HG03095 (cell line): ENCODE results near the gene MTA3.

Source experiments
- ATAC-seq: cut with Tn5 transposase; IDR thresholded peaks from one replicate; pipeline ENCODE4 v1.9.1; 2021; ENCODE audit warnings: moderate library complexity; ENCODE audit not compliant: unreplicated experiment

Gene MTA3

DNA sequence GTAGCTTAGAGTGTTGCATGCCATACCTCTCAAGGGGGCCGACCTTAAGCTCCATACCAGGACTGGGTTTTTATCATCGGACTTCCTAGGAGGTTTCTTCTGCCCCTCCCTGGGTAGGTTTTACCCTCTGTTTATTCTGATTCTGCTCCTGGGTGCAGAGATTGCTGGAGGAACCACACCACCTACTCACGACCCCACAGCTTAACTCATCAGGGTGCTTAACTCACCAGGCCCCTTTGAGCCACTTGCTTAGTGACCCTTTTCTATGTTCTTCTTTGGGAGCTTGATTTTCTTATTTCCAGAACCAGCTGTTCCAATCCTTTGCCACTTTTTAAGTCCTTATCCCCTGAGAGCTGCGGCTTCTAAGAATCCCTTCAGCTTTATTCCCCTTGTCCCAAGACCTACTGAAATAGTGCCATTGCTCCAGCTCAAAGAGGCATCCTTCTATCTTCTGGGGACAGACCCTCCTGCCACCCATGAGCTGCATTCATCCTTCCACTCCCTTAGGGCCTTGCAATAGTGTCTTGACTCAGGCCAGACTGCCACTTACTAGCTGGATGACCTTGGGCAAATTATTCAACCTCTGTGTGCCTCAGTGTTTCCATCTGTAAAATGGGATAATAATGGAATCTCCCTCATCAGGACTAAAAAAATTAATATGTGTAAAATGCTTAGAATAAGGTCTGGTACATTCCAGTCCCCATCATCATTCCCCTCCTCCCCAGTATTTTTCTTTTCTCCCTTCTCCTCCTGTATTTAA is 189.7 kb downstream of the MTA3 start:
- ATAC-seq: no peak

DNA sequence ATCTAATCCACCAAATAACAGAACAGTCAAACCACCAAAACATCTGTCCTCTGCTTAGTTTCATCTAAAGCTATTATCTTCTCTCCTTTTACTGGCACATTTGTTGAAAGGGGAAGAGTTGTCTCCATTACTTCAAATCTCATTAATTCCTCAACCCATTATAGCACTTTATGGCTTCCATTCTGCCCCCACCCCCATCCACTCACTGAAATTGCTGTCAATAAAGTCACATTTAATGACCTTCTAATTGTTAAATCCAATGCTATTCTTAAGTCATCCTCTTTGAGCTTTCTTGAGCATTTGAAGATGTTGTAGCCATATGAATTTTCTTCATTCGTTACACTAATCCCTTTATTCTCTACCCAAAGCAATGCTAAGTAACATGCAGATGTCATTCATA is 190.3 kb downstream of the MTA3 start:
- ATAC-seq: no peak

DNA sequence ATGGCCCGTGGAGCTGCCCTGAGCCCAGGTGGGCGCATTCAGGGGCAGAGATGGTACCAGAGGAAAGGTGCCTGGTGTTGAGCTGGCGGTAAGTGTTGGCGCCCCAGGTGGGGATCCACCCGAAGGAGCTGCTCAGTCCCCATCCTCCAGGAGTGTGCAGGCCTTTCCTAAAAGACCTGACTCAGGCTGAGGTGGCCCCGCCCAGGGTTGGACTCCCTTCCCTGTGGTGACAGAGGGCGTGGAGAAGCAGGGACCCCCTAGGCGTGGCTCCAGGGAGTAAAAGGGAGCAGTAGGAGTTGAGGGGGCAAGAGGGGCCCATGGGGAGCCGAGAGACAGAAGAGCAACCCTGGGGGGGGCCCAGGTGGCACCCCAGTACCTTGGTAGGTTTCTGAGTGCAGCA is 193.1 kb downstream of the MTA3 start:
- ATAC-seq: no peak

DNA sequence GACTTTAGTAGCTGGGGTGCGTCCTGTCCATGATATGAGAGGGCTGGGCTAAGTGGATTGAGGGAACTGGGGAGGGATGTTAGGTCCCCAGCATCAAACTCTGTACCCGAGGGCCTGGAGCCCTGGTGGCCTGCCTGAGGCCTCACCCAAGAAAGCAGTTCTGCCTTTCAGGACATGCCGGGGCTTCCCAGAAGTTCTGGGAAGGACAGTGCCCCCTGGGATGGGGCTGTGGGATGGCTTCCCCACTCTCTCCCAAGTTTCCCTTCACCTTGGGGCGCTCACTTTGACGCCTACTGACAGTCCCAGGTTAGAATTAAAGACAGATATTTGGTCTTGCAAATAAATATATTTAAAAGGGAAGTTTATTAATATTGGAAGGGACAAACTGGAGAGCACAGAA is 193.7 kb downstream of the MTA3 start:
- no peak for ATAC-seq

DNA sequence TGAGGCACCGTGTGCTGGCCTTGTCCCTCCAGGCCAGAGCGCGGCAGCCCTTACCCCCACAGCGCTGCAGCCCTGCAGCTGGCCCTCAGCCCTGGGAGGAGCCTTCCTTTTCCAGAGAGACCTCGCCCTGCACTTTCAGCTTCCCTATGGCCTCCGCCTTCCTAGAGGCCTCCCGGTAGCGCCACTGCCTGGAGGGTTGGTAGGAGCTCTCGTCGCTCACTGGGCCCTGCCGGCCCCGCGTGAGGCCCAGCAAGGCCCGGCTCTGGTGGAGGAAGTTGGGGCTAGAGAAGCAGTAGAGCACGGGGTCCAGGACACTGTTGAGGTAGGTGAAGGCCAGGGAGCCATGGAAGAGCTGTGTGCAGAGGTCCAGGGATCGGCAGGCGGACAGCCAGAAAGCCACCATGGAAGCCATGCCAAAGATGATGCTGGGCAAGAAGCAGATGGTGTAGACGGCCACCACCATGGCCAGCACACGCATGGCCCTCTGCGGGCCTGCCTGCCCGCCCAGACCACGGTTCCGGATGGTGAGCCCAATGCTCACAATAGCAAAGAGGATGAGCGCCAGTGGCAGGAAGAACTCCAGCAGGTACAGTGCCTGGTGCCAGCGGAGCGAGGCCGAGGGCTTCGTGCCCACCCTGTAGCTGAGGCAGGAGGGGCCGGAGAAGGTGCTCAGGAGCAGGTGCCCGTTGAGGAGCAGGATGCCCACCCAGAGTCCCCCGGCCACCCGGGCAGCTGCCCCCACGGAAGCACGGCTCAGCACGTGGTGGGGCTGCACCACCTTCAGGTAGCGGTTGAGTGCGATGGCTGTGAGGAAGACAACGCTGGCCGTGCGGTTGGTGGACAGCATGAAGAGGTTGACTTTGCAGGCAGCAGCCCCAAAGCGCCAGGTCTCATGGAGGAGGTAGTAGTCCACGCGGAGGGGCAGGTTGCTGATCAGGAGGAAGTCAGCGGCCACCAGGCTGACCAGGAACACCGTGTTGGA is 194.7 kb downstream of the MTA3 start:
- no peak for ATAC-seq

DNA sequence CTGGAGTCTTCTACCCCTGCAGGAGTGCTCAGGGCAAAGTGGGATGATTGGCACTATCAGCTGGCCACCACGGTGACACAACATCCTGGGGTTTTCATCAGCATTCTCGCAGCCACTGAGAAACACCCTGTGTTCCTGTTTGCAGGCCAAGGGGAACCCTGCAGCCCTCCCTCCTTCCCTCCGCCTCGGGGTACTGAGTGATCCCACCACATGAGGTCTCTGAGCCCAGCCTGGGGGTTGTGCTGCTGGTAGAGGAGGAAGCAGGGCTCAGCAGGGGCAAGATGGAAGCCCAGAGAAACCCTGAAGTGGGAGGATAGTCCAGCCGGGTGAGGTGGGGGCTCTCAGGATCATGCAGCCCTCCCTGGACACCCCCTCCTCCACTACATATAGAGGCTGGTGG is 195.7 kb downstream of the MTA3 start, which contains the start of gene OXER1:
Gene OXER1, minus strand, starts transcription at position 40 of the 400 bp plus-strand sequence. CDS start 73 bp downstream, outside the sequence.
- ATAC-seq: no peak

DNA sequence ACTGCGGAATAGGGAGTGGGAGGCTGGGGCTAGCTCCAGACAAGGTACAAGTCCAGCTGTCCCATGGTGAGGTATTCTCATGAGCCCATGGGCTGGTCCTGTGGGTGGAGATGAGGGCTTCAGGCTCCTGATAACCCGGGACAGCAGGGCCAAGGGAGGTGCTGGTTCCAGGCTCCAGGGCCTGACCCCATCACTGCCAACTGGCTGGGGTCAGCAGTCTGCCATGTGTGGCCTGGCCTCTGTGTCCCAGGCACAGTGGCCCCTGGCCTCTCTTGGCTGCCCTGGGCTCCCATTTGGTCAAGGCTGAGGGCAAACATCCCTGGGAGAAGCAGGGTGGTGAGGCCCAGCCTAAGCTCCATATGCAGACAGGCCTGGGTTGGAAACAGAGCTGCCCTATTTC is 196.5 kb downstream of the MTA3 start:
- ATAC-seq: no peak

DNA sequence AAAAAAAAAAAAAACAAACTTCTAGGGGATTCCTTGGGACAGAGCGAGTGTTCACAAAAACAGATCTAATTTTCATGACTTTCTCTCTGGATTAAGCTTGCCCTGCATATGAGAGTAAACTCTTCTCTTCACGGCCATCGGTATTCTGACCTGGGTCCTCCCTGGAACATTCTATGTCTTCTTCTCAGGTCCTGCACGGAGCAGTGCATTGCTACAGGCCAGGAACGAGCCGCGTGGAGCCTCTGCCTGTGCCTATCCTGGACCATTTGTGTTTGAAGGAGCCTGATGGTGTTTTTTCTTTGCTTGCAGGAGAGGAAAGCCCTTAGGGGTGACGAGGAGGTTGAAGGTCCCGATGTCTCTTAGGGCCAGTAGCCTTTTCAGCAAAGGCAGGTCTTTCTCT is 197.3 kb downstream of the MTA3 start:
- ATAC-seq: no peak

DNA sequence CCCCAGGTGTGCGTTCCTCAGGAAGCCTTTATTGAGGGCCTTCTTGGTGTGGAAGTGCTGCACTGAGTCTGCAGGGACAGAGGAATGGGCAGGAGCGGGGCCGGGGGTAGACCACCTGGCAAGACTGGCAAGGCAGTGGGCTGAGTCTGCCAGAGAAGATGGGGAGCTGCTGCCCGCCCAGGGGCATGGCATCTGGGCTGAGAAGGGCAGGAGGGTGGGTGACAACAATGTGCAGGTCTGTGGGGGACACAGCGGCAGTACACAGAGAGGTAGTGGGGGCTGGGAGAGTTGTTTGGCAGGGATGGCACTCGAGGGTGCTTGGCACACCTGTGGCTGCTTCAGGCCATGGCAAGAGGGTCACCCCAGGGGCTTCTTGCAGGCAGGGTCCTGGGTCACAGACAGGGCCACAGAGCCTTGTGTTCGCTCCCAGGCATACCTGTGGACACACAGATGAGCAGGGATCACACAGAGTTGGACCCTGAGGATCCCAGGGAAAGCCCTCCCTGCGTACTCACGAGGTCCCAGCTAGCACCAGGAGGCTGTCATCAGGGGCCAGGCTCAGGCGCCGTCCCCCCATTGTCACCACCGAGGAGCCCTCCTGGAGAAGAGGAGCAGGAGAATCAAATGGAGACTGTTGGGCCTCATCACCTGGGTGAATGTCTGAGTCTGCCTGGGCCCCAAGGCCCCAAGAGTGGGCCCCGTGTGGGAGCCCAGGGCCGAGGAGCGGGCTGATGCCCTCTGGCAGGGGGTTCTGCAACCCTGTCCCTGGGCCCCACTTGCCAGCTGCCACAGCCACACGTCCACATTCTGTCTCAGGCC is 198.9 kb downstream of the MTA3 start:
- no peak for ATAC-seq

DNA sequence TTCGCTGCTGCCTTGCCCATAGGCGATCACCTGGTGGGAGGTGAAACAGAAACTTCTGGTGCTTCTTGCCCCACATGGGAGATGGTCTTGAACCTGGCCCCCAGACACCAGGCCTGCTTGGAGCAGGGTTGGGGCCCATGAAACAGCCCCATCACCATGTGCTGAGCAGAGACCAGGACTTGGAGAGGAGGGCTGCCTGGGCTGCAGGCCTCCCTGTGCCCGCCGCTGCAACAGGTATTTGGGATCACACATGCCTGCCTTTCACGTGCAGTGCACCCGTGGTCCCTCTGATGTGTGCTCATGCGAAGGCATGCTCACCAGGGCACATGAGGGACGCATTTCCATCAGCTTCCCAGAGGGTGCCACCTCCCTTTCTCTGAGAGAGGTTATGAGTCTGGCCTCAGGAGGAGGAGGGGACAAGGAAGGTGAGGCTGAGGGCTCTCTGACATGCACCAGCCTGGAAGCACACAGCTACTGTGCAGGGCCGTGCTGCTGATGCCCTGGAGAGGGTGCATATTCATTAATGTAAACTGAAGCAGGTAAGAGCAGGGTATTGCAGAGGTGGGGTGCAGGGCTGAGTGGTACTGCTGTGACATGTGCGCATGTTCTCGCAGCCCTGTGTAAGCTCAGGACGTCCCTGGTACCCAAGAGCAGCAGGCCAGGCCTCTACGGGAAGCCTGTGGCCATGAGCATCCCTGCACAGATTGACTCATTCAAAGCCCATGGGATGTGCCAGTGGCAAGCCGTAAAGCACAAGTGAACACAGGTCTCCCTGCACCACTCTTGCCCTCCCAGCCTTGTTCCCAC is 199.7 kb downstream of the MTA3 start:
- no peak for ATAC-seq

DNA sequence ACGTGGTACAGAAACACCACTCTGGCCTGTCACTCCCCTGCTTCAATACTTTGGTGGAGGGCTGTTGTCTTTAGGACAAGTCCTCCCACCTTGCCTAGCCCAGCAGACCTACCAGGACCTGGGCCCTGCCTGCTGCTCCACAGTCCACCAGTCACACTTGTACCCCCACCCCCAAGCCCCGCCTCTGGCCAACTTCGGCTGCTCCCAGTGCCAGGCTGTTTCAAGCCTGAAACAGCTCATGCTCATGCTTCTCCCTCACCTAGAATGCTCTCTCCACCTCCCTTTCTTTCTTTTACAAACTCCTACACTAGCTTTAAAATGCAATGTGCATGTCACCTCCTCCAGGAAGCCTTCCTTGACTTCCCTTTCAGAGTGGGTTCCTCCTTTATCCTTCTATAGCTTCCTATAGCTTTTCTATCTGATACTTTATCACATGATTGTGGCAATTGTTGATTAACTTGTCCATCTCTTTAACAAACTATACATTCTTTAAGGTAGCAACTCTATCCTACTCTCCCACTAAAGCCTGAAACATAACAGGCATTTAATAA is 200.3 kb downstream of the MTA3 start:
- no peak for ATAC-seq

DNA sequence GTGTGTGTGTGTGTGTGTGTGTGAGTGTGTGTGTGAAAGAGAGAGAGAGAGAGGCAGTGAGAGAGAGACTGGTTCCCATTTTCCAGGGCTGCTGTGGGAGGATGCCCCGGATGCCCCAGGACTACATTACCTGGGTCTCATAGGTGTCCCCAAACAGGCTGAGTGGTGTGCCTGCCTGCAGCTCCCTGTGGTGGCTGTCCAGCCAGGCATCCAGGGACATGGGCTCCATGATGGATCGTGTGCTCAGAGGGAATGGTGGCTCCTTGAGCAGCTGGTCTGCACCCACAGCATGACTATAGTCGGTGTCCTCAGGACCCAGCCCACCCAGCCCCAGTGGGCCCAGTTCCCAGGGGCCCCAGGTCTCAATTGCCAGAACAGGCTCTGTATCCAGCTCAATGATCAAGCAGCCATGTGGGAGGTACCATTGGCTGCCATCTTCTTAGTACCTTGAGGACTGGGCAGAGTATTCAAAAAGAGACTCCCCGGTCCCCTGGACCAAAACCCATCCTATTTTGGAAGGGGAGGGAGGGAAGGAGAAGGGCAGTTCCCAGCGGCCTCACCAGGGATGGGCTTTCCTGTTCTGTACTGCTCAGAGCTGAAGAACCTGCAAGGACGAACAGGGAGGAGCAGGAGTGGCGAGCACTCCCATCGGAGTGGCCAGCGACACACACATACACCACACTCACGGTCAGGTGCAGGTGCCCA is 201.3 kb downstream of the MTA3 start:
- no peak for ATAC-seq

DNA sequence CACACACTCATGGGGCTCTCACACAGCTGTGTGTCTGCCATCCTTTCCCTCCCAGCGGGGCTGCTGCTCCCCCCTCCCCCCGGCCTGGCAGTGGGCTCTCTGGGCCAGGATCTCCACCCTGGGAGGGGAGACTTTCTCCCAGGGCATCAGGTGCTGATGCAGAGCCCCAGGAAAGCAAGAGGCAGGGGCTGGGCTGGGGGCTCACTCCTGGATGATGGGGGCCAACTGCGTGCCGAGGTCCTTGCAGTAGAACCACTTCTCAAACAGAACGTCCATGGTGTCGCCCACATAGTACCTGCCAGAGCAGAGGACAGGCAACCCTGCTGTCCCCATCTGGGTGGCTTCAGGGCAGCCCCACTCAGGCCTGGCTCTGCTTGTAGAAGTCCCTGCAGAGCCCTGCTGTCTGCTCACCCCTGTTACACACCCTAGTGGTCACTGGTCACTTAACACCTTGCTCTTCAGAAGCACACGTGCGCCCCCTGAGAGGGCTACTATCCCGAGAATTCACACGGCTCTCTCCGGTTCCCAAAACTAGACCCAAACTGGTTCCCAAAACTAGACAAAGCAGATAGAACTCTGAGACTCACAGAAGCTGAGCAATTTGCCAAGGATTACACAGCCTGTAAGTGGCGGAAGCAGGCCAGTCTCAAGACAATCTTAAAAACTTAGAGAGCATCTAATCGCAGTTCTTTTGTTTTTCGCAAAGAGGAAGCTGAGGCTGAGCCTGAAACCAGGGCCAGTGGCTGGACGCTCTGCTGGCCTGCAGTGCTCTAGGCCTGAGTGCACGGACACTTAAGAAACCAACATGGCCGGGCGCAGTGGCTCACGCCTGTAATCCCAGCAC is 202.1 kb downstream of the MTA3 start:
- peak; percentile 55 for ATAC-seq

DNA sequence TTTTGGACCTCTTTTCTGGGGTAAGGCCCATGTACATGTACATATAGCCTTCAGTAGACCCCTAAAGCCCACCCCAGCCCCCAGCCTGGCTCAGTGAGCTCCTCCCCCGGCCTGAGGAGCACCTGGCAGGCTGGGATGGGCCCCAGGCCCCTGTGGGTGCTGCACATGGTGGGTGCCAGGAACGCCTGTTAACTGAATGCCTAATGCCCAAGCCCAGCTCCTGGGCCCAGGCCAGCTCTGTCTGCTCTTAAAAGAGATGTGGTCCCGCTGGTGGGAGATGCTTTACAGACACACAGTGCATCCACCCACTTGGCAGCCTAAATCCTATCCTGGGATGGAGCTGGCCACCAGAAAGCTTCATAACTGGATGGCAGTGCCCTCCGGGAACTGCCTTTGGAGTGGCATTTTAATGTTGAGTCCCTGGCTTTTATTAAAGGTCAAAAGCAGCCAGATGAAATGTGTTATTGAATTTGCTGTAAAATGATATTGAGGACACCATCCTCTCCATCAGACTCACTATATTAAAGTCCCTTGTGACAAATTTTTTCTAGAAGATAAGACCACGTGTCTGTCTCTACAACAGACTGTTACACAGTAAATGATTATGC is 203.2 kb downstream of the MTA3 start:
- ATAC-seq: no peak

DNA sequence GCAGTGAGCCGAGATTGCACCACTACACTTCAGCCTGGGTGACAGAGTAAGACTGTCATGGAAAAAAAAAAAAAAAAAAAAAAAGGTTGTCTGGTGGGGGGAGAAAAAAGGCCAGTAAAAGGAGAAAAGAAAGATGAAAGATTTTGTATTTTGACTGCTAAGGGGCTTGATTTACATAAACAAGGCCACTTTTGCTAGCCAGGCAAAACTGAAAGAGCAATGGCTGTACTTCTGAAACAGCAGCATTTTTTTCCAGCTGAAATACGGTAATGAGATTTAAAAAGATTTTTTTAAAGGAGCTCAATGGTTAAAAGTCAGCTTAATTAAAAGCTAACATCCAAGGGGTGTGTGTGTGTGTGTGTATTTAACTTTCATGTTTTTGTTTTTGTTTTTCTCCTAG is 206.8 kb downstream of the MTA3 start:
- ATAC-seq: no peak

DNA sequence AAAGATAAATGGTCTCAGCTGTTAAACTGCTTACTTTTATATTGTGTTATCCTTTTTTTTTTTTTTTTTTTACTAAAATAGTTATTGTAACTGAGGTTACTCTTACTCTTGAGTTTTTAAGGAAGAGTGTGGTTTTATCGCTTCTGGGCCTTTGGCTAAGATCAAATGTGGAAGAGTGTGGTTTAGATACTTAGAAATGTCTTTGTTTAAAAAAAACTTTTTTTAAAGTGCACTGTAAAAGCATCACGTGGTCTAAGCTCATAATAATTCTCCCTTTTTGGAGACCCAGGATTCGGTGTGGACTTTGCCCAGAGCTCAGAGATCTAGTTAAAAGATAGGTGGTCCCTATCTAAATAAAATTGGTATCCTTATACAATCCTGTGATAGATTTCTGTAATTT is 207.4 kb downstream of the MTA3 start:
- ATAC-seq: no peak

DNA sequence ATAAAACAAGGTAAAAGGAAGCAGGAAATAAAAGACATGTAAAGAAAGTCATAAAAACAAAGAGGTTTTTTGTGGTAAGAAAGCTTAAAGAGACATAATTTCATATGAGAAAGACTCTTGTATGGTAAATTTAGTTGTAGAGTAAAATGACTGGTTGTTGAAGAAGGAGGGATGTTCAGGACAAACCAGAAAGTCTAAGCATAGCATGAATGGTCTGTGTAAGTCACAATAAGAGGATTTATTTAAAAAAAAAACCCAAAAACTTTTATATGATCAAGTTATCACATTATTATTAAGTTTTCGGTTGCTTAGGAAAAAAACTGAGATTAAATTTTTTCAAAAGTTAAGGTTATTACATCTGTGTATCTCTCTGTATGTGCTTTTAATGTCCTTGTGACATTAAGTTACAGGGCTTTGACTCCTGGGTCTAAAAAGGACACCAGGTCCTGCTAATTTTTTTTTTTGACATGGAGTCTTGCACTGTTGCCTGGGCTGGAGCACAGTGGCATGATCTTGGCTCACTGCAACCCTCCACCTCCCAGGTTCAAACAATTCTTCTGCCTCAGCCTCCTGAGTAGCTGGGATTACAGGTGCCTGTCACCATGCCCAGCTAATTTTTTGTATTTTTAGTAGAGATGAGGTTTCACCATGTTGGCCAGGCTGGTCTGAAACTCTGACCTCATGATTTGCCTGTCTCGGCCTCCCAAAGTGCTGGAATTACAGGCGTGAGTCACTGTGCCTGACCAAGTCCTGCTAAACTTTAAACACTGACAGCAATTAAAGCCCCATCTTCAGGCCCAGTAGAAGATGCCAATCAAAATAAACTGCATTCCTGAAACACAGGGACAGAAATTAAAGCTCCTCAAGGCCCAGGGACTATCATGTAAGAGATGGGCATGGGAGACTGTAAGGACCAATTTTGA is 209.7 kb downstream of the MTA3 start:
- ATAC-seq: no peak
